ENCODE data around the gene CD93.

The CD93 gene

GRCh38 chr20:23127506-23128279 is 41.6 kb upstream of the CD93 start:
- no peak for TF ChIP-seq REST (IDR thresholded peaks at IDR 0.05; ENCODE audit: insufficient read depth in 1 of 2, low read depth in 2 of 2, low read length in 2 of 2)
- TF ChIP-seq FOXP2 (optimal IDR thresholded peaks at IDR 0.05; ENCODE audit: borderline replicate concordance, extremely low read depth, extremely low read length, insufficient read depth): no peak
- TF ChIP-seq SIN3A (IDR thresholded peaks at IDR 0.05; ENCODE audit: borderline replicate concordance, insufficient read depth, low read length): no peak
- no peak for TF ChIP-seq TAF1 (IDR thresholded peaks at IDR 0.05; ENCODE audit: borderline replicate concordance, insufficient read depth, low read length)
- TF ChIP-seq POLR2AphosphoS5 (IDR thresholded peaks at IDR 0.05; ENCODE audit: low read depth, low read length): no peak

GRCh38 chr20:23126281-23127061 is 40.3 kb upstream of the CD93 start:
- TF ChIP-seq TAF1 (IDR thresholded peaks at IDR 0.05; ENCODE audit: borderline replicate concordance, insufficient read depth, low read length): no peak
- no peak for TF ChIP-seq FOXP2 (optimal IDR thresholded peaks at IDR 0.05; ENCODE audit: borderline replicate concordance, extremely low read depth, extremely low read length, insufficient read depth)
- TF ChIP-seq POLR2AphosphoS5 (IDR thresholded peaks at IDR 0.05; ENCODE audit: low read depth, low read length): no peak
- no peak for TF ChIP-seq REST (IDR thresholded peaks at IDR 0.05; ENCODE audit: insufficient read depth in 1 of 2, low read depth in 2 of 2, low read length in 2 of 2)
- no peak for TF ChIP-seq SIN3A (IDR thresholded peaks at IDR 0.05; ENCODE audit: borderline replicate concordance, insufficient read depth, low read length)

GRCh38 chr20:23125625-23126191 is 39.6 kb upstream of the CD93 start:
- TF ChIP-seq POLR2AphosphoS5 (IDR thresholded peaks at IDR 0.05; ENCODE audit: low read depth, low read length): no peak
- no peak for TF ChIP-seq TAF1 (IDR thresholded peaks at IDR 0.05; ENCODE audit: borderline replicate concordance, insufficient read depth, low read length)
- no peak for TF ChIP-seq REST (IDR thresholded peaks at IDR 0.05; ENCODE audit: insufficient read depth in 1 of 2, low read depth in 2 of 2, low read length in 2 of 2)
- TF ChIP-seq FOXP2 (optimal IDR thresholded peaks at IDR 0.05; ENCODE audit: borderline replicate concordance, extremely low read depth, extremely low read length, insufficient read depth): no peak
- TF ChIP-seq SIN3A (IDR thresholded peaks at IDR 0.05; ENCODE audit: borderline replicate concordance, insufficient read depth, low read length): no peak

GRCh38 chr20:23125159-23125558 is 39.0 kb upstream of the CD93 start:
- no peak for TF ChIP-seq TAF1 (IDR thresholded peaks at IDR 0.05; ENCODE audit: borderline replicate concordance, insufficient read depth, low read length)
- TF ChIP-seq FOXP2 (optimal IDR thresholded peaks at IDR 0.05; ENCODE audit: borderline replicate concordance, extremely low read depth, extremely low read length, insufficient read depth): no peak
- no peak for TF ChIP-seq POLR2AphosphoS5 (IDR thresholded peaks at IDR 0.05; ENCODE audit: low read depth, low read length)

- TF ChIP-seq POLR2AphosphoS5 (IDR thresholded peaks at IDR 0.05; ENCODE audit: low read depth, low read length) (no peak), TAF1 (IDR thresholded peaks at IDR 0.05; ENCODE audit: borderline replicate concordance, insufficient read depth, low read length) (no peak), SIN3A (IDR thresholded peaks at IDR 0.05; ENCODE audit: borderline replicate concordance, insufficient read depth, low read length) (no peak), REST (IDR thresholded peaks at IDR 0.05; ENCODE audit: insufficient read depth in 1 of 2, low read depth in 2 of 2, low read length in 2 of 2) (no peak), FOXP2 (optimal IDR thresholded peaks at IDR 0.05; ENCODE audit: borderline replicate concordance, extremely low read depth, extremely low read length, insufficient read depth) (no peak)
Measured at GRCh38 chr20:23123886-23124285, 37.8 kb upstream of the CD93 start.
